AG04449 (cell line): ENCODE results near the gene MS4A12.

ENCODE experiments used
- CTCF ChIA-PET: fragments of 350-600 bp; formaldehyde crosslinking; extraction: SDS; loops from one replicate; lab custom pipeline; 2021; ENCODE audit warnings: antibody characterized with exemption; lab: Yijun Ruan, JAX
- POLR2A ChIA-PET: fragments of 400-600, 350-600 bp; formaldehyde crosslinking; extraction: SDS; loops from one replicate; lab custom pipeline; 2020; ENCODE audit warnings: antibody characterized with exemption, inconsistent platforms; lab: Yijun Ruan, JAX
- DNase-seq: peaks from one replicate; pipeline ENCODE4 v3.0.0-alpha.2; 2010; ENCODE audit warnings: low read depth, low spot score
- H3K4me3 ChIP-seq: 2 replicates; pipeline ENCODE4 v1.5.1; 2011; ENCODE audit warnings: low read depth, mild to moderate bottlenecking, control low read depth, low read length
- CTCF ChIP-seq: IDR thresholded peaks from one replicate; pipeline ENCODE4 v1.5.1; 2011; ENCODE audit warnings: mild to moderate bottlenecking, moderate library complexity, low read length, control low read depth, inconsistent platforms; ENCODE audit not compliant: insufficient read depth; ENCODE audit errors: missing control alignments

The MS4A12 gene

GRCh38 chr11:60459345-60459744 lies 33.2 kb upstream of the MS4A12 start:
- H3K4me3 ChIP-seq = no peak overlapping the region
- ChIA-PET POLR2A (no interaction called here), CTCF (no interaction called here)
- no peak for TF ChIP-seq CTCF
- no peak for DNase-seq

GRCh38 chr11:60468829-60469228 lies 23.7 kb upstream of the MS4A12 start:
- DNase-seq = no peak
- CTCF ChIA-PET = no interaction called here
- no peak for TF ChIP-seq CTCF
- H3K4me3 ChIP-seq = no peak overlapping the region
- POLR2A ChIA-PET = no interaction called here

- CTCF ChIA-PET = no interaction called here
These were observed 22.9 kb upstream of the MS4A12 start for GRCh38 chr11:60469723-60470122.

GRCh38 chr11:60477035-60477445 lies 15.5 kb upstream of the MS4A12 start:
- ChIA-PET CTCF (no interaction called here), POLR2A (no interaction called here)
- no peak overlapping the region for H3K4me3 ChIP-seq
- no peak for DNase-seq
- TF ChIP-seq CTCF = no peak

More at GRCh38 chr11:60469723-60470122, 22.9 kb upstream of the MS4A12 start:
- no peak for TF ChIP-seq CTCF
- POLR2A ChIA-PET = no interaction called here
- H3K4me3 ChIP-seq = no peak overlapping the region
- DNase-seq = no peak

- no peak for DNase-seq
- no peak overlapping the region for H3K4me3 ChIP-seq
- POLR2A ChIA-PET = no interaction called here
- CTCF ChIA-PET = no interaction called here
- TF ChIP-seq CTCF = no peak
These were observed 10.2 kb upstream of the MS4A12 start for GRCh38 chr11:60482361-60482760.

- POLR2A ChIA-PET = no interaction called here
- no peak overlapping the region for H3K4me3 ChIP-seq
- DNase-seq = no peak
- TF ChIP-seq CTCF = no peak
- CTCF ChIA-PET = no interaction called here
These were observed 6.6 kb upstream of the MS4A12 start for GRCh38 chr11:60485987-60486386.

- no peak for DNase-seq
- ChIA-PET POLR2A (no interaction called here), CTCF (no interaction called here)
- TF ChIP-seq CTCF = no peak
- H3K4me3 ChIP-seq = no peak overlapping the region
These were observed 876 bp downstream of the MS4A12 start for GRCh38 chr11:60493454-60493853.
